CD4-positive, alpha-beta T cell (primary cell): ENCODE data around the gene RNF207. TPM values are rescaled to one million over a fixed set of nuclear protein-coding genes. Genes with fewer than 3 reads are reported as not detected.

Source experiments
- ATAC-seq: fragments of 200-7000 bp; cut with Tn5 transposase; one replicate; pipeline ENCODE4 v1.10.0; 2022; ENCODE audit warnings: mild to moderate bottlenecking; ENCODE audit not compliant: poor library complexity
- CTCF ChIA-PET: fragments of 350-600 bp; sonication (Branson Sonifier 250); formaldehyde crosslinking; loops from one replicate; lab custom pipeline; 2021; ENCODE audit warnings: antibody characterized with exemption, inconsistent platforms; lab: Charles Lee
- POLR2A ChIA-PET: fragments of 350-600 bp; sonication (Branson Sonifier 250); formaldehyde crosslinking; loops from one replicate; lab custom pipeline; 2021; ENCODE audit warnings: antibody characterized with exemption, inconsistent platforms; lab: Charles Lee
- DNase-seq, 14 experiments: peaks; one replicate each; pipeline ENCODE4 v3.0.0-alpha.2; 2013 to 2020; ENCODE audit warnings: mixed read lengths in 2 of 14
- H3K27ac ChIP-seq, 2 donors: one replicate each; pipeline versions ENCODE4 v1.5.1 to v1.7.0; 2013; ENCODE audit warnings: low read length in 2 of 2, low read depth in 1 of 2, mild to moderate bottlenecking in 1 of 2
- H3K27me3 ChIP-seq, 2 experiments: 1 replicate in 1 of 2; 2 replicates in 1 of 2; pipeline versions ENCODE4 v1.6.1 to v1.7.0; 2013; ENCODE audit warnings: low read length in 2 of 2, control low read depth in 1 of 2, mild to moderate bottlenecking in 1 of 2, moderate library complexity in 1 of 2; ENCODE audit not compliant: insufficient read depth in 2 of 2, control insufficient read depth in 1 of 2
- H3K36me3 ChIP-seq: one replicate; pipeline ENCODE4 v1.6.1; 2013; ENCODE audit warnings: low read length, control low read depth; ENCODE audit not compliant: insufficient read depth
- H3K4me1 ChIP-seq: one replicate; pipeline ENCODE4 v1.6.1; 2013; ENCODE audit warnings: low read length, control low read depth; ENCODE audit not compliant: insufficient read depth
- H3K4me3 ChIP-seq: one replicate; pipeline ENCODE4 v1.5.1; 2013; ENCODE audit warnings: mild to moderate bottlenecking, low read length, moderate library complexity
- H3K9me3 ChIP-seq, 2 experiments: 1 replicate in 1 of 2; 2 replicates in 1 of 2; pipeline versions ENCODE4 v1.6.1 to v1.7.0; 2013; ENCODE audit warnings: low read length in 2 of 2, mild to moderate bottlenecking in 2 of 2, control low read depth in 1 of 2, moderate library complexity in 1 of 2; ENCODE audit not compliant: control insufficient read depth in 1 of 2, insufficient read depth in 1 of 2
- H3K27ac Mint-ChIP-seq: one replicate; pipeline ENCODE4 v1.8.0; 2020; ENCODE audit warnings: mixed read lengths
- H3K27me3 Mint-ChIP-seq: one replicate; pipeline ENCODE4 v1.8.0; 2021; ENCODE audit warnings: mixed read lengths
- H3K36me3 Mint-ChIP-seq: one replicate; pipeline ENCODE4 v1.8.0; 2021; ENCODE audit warnings: low read depth, mixed read lengths
- H3K4me1 Mint-ChIP-seq: one replicate; pipeline ENCODE4 v1.8.0; 2021; ENCODE audit warnings: low read depth, mixed read lengths
- H3K4me3 Mint-ChIP-seq: one replicate; pipeline ENCODE4 v1.8.0; 2020; ENCODE audit warnings: mild to moderate bottlenecking, mixed read lengths
- H3K9me3 Mint-ChIP-seq: one replicate; pipeline ENCODE4 v1.8.0; 2020; ENCODE audit warnings: mixed read lengths
- intact Hi-C, 2 experiments: fragments of 100-400 bp; cut with DNase I in 1 of 2; cut with micrococcal nuclease in 1 of 2; formaldehyde crosslinking; loops; one replicate each; pipeline versions ENCODE4 v1.15.1 to v1.9.0; 2023 to 2025; cut with DNase I, micrococcal nuclease
- total RNA-seq, 174 experiments: library from RNA in 2 of 174; stranded (reverse) in 2 of 174; gene quantifications; one replicate each; pipeline ENCODE4 v1.2.3 and lab custom pipeline; 2021 to 2026
- TF ChIP-seq, protein P1 (sequence below): fragments of 200-600 bp; IDR thresholded peaks from one replicate; pipeline ENCODE4 v1.8.0; 2022; ENCODE audit warnings: antibody characterized with exemption, mild to moderate bottlenecking

Gene RNF207
- total RNA-seq, 2 experiments from 2014 or later: 5.4 to 6.8 TPM

DNA sequence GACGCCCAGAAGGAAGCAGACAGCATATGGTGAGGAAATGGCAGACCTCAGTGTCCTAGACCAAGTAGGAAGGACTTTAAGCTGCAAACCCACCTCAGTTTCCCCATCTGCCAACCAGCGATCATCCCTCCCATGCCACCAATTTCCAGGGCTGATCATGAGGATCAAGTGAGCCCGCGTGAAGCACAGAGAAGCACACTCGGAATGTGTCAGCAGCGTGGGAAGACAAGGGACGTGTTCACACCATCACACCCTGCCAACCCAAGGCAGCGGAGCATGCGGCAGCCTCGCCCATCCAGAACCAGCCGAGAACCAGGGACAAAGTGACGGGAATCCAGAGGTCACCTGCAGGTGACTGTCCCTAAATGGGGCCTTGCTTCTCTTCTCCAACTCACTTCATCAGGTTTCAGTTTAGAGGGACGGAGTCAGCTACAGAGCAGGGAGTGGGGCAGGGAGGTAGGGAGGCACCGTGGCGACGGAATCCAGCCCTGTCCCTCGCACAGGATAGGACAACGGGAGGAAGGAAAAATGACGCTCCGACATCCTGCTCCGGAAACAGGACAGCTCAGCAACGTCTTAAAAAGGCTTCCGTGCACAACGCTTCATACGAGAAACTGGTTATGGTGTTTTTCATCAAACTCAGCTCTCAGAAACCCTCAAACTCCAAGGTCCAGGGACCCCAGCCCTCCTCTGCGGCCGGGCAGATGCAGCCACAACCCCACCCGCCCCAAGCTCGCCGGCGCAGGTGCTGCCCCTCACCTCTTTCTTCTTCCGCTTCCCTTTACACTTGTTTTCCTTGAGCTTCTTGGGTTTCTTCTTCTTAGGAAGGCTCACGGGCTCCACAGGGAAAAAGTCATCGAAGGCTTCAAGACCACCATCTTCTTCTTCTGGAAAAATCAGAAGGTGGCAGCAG, 38.3 kb upstream of the RNF207 start:
- no peaks in the 10 kb centered on the region for H3K9me3 Mint-ChIP-seq
- ChIA-PET POLR2A (no interaction called here), CTCF (no interaction called here)
- TF ChIP-seq, protein P1, sequence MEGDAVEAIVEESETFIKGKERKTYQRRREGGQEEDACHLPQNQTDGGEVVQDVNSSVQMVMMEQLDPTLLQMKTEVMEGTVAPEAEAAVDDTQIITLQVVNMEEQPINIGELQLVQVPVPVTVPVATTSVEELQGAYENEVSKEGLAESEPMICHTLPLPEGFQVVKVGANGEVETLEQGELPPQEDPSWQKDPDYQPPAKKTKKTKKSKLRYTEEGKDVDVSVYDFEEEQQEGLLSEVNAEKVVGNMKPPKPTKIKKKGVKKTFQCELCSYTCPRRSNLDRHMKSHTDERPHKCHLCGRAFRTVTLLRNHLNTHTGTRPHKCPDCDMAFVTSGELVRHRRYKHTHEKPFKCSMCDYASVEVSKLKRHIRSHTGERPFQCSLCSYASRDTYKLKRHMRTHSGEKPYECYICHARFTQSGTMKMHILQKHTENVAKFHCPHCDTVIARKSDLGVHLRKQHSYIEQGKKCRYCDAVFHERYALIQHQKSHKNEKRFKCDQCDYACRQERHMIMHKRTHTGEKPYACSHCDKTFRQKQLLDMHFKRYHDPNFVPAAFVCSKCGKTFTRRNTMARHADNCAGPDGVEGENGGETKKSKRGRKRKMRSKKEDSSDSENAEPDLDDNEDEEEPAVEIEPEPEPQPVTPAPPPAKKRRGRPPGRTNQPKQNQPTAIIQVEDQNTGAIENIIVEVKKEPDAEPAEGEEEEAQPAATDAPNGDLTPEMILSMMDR: no peak
- H3K27ac Mint-ChIP-seq: no peak overlapping the region
- H3K36me3 Mint-ChIP-seq: no peaks in the 10 kb centered on the region
- ATAC-seq (no peak), DNase-seq (no peak)
- peaks cover 0 to 6% of the 10 kb centered on the region in 2 experiments for H3K9me3 ChIP-seq
- intact Hi-C loops: no loop called here
- peaks cover 26% of the 10 kb centered on the region for H3K27me3 Mint-ChIP-seq
- no peak overlapping the region for H3K4me3 Mint-ChIP-seq
- no peaks in the 10 kb centered on the region for H3K36me3 ChIP-seq
- no peak overlapping the region for H3K4me3 ChIP-seq
- H3K4me1 ChIP-seq: no peaks in the 10 kb centered on the region
- H3K27ac ChIP-seq: no peak overlapping the region
- H3K27me3 ChIP-seq: peaks cover 4 to 9% of the 10 kb centered on the region in 2 experiments
- no peaks in the 10 kb centered on the region for H3K4me1 Mint-ChIP-seq

DNA sequence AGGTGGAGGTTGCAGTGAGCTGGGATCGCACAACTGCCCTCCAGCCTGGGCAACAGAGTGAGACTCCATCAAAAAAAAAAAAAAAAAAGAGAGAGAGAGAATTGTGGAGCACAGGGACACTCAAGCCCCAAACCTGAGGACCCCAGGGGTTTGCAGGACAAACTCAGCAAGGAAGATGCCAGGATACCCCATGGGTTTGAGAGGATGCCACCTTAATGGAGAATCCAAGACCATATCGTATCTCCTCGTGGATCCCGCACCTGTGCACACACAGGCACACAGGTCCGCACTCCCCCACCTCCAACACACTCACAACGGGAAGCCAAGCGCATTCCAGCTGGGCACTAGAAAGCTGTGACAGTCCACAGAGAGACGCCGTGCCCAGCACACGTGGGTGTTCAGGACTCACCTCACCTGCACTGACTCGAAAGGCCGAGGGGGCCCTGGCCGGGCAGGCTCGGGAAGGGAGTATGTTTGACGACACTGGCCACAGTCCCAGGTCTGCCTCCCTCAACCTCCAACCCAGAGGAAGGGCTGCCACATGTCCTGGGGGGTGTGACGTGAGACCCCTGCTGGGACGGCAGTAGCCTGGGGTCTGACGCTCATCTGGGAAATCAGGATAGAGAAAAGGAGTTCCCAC, 36.9 kb upstream of the RNF207 start:
- TF ChIP-seq, protein P1: no peak
- ChIA-PET POLR2A (no interaction called here), CTCF (no interaction called here)
- Histone ChIP-seq H3K9me3 (no peaks in the 10 kb centered on the region), H3K27me3 (peaks cover 6 to 9% of the 10 kb centered on the region in 2 experiments), H3K36me3 (no peaks in the 10 kb centered on the region), H3K4me1 (no peaks in the 10 kb centered on the region), H3K27ac (no peak overlapping the region), H3K4me3 (no peak overlapping the region)
- Mint-ChIP-seq H3K4me3 (no peak overlapping the region), H3K9me3 (no peaks in the 10 kb centered on the region), H3K36me3 (no peaks in the 10 kb centered on the region), H3K27me3 (peaks cover 24% of the 10 kb centered on the region), H3K27ac (no peak overlapping the region), H3K4me1 (no peaks in the 10 kb centered on the region)
- ATAC-seq (no peak), DNase-seq (no peak)
- intact Hi-C loops: no loop called here

DNA sequence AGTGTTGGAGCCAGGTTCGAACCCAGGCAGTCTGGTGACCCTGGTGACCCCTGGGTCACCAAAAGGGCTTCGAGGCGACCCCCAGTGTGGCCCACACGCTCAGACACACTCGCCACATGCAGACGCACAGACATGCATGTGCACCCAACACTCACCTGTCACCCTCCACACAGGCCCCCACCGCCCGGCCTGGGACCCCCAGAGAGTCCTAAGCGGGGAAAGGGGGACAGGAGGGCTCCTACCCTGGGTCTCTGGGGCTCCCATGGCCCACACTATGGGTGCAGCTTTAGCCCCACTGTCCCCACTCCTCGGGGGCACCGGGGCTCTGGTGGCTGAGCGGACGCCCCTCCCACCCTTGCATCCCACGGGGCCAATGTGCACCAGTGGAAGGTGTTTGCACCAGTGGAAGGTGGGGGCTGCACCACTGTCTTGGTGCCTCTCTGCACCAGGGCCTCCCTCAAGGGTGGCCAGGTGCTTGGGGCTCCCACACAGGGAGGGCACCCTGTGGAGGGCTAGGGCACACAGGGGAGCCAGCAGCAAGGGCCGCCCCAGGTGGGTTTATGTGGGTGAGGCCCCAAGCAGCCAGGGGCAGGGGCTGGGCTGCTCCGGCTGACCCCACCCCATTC, 35.7 kb upstream of the RNF207 start:
- intact Hi-C loops: no loop called here
- Mint-ChIP-seq H3K4me1 (no peaks in the 10 kb centered on the region), H3K9me3 (no peaks in the 10 kb centered on the region), H3K27ac (no peak overlapping the region), H3K36me3 (no peaks in the 10 kb centered on the region), H3K4me3 (no peak overlapping the region), H3K27me3 (peaks cover 16% of the 10 kb centered on the region)
- TF ChIP-seq, protein P1: no peak
- Histone ChIP-seq H3K4me3 (no peak overlapping the region), H3K4me1 (no peaks in the 10 kb centered on the region), H3K9me3 (no peaks in the 10 kb centered on the region), H3K27ac (no peak overlapping the region), H3K36me3 (no peaks in the 10 kb centered on the region), H3K27me3 (peaks cover 8 to 13% of the 10 kb centered on the region in 2 experiments)
- DNase-seq (no peak), ATAC-seq (no peak)
- ChIA-PET POLR2A (no interaction called here), CTCF (no interaction called here)
